ENCODE results near the gene ADPRS. TPM values are rescaled to one million over a fixed set of nuclear protein-coding genes. Genes with fewer than 3 reads are reported as not detected.

ADPRS gene, protein sequence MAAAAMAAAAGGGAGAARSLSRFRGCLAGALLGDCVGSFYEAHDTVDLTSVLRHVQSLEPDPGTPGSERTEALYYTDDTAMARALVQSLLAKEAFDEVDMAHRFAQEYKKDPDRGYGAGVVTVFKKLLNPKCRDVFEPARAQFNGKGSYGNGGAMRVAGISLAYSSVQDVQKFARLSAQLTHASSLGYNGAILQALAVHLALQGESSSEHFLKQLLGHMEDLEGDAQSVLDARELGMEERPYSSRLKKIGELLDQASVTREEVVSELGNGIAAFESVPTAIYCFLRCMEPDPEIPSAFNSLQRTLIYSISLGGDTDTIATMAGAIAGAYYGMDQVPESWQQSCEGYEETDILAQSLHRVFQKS
- 28.5 TPM for total RNA-seq
- polyA plus RNA-seq (ENCODE audit: insufficient read depth in 1 of 8, insufficient read length in 8 of 8, low replicate concordance in 1 of 8): 10 to 100 TPM; 24.9 to 30.7 (median 27.6) TPM
- long read RNA-seq, donor 1, transcript ADPRHL2-201 (6 exons, 1,668 nt): major isoform, 8 of 13 reads
- long read RNA-seq, donor 1, partial matches to known transcripts: 5 of 13 reads
- long read RNA-seq, donor 1, other reads (novel, unspliced or antisense): 0 of 13 reads
- long read RNA-seq, donor 2: 0 reads
- long read RNA-seq, donor 3, transcript ADPRHL2-201 (6 exons, 1,668 nt): major isoform, 17 of 17 reads
- long read RNA-seq, donor 3, partial matches to known transcripts: 0 of 17 reads
- long read RNA-seq, donor 3, other reads (novel, unspliced or antisense): 0 of 17 reads
- long read RNA-seq, donor 4, transcript ADPRHL2-201 (6 exons, 1,668 nt): major isoform, 7 of 20 reads
- long read RNA-seq, donor 4, partial matches to known transcripts: 13 of 20 reads
- long read RNA-seq, donor 4, other reads (novel, unspliced or antisense): 0 of 20 reads
- long read RNA-seq, donor 5, transcript ADPRHL2-201 (6 exons, 1,668 nt): major isoform, 27 of 27 reads
- long read RNA-seq, donor 5, partial matches to known transcripts: 0 of 27 reads
- long read RNA-seq, donor 5, other reads (novel, unspliced or antisense): 0 of 27 reads
- long read RNA-seq, donor 6, transcript ADPRHL2-201 (6 exons, 1,668 nt): major isoform, 23 of 23 reads
- long read RNA-seq, donor 6, partial matches to known transcripts: 0 of 23 reads
- long read RNA-seq, donor 6, other reads (novel, unspliced or antisense): 0 of 23 reads
- long read RNA-seq, donor 7, transcript ADPRHL2-201 (6 exons, 1,668 nt): major isoform, 10 of 47 reads
- long read RNA-seq, donor 7, partial matches to known transcripts: 37 of 47 reads
- long read RNA-seq, donor 7, other reads (novel, unspliced or antisense): 0 of 47 reads
- long read RNA-seq, donor 8, partial matches to known transcripts: 0 of 4 reads
- long read RNA-seq, donor 8, other reads (novel, unspliced or antisense): 0 of 4 reads
- long read RNA-seq, donor 9, partial matches to known transcripts: 15 of 18 reads
- long read RNA-seq, donor 9, other reads (novel, unspliced or antisense): 0 of 18 reads
- long read RNA-seq, donor 10, transcript ADPRHL2-201 (6 exons, 1,668 nt): major isoform, 15 of 15 reads
- long read RNA-seq, donor 10, partial matches to known transcripts: 0 of 15 reads
- long read RNA-seq, donor 10, other reads (novel, unspliced or antisense): 0 of 15 reads
- long read RNA-seq, donor 11, transcript ADPRHL2-201 (6 exons, 1,668 nt): major isoform, 10 of 10 reads
- long read RNA-seq, donor 11, partial matches to known transcripts: 0 of 10 reads
- long read RNA-seq, donor 11, other reads (novel, unspliced or antisense): 0 of 10 reads

GRCh38 chr1:36088577-36089392, at the start of gene ADPRS:
ADPRS (plus strand) TSS chr1:36088892; CDS start chr1:36088905, 13 bp downstream.
- Histone ChIP-seq H3K4me1 (ENCODE audit: control insufficient read depth, insufficient read depth, low read length) (peaks cover 32% of the 10 kb centered on the region), H3K9me3 (replicated peaks; ENCODE audit: control insufficient read depth, low read depth, low read length) (no peaks in the 10 kb centered on the region)
- WGBS (ENCODE audit: insufficient coverage): under 1% methylated on average over 83 of the region's 84 CpGs

GRCh38 chr1:36040238-36040637, 48.5 kb upstream of the ADPRS start:
- Histone ChIP-seq H3K9me3 (replicated peaks; ENCODE audit: control insufficient read depth, low read depth, low read length) (no peaks in the 10 kb centered on the region), H3K36me3 (ENCODE audit: control insufficient read depth, insufficient read depth, low read length) (peaks cover 21% of the 10 kb centered on the region), H3K27me3 (ENCODE audit: control insufficient read depth, insufficient read depth, low read length) (no peaks in the 10 kb centered on the region), H3K4me3 (ENCODE audit: low read length) (no peak overlapping the region), H3K27ac (ENCODE audit: low read length) (no peak overlapping the region), H3K4me1 (ENCODE audit: control insufficient read depth, insufficient read depth, low read length) (no peaks in the 10 kb centered on the region)
- no peak for DNase-seq
- no CpG with 5 or more reads among the region's 2 CpGs for WGBS (ENCODE audit: insufficient coverage)

More at GRCh38 chr1:36088577-36089392, at the start of gene ADPRS:
- peak within 1 kb of the TSS; percentile 79 for H3K27ac ChIP-seq (ENCODE audit: low read length)
- no peaks in the 10 kb centered on the region for H3K27me3 ChIP-seq (ENCODE audit: control insufficient read depth, insufficient read depth, low read length)
- peak; percentile 96 for DNase-seq
- peaks cover 31% of the 10 kb centered on the region for H3K36me3 ChIP-seq (ENCODE audit: control insufficient read depth, insufficient read depth, low read length)
- peak within 1 kb of the TSS; percentile 92 for H3K4me3 ChIP-seq (ENCODE audit: low read length)

DNA sequence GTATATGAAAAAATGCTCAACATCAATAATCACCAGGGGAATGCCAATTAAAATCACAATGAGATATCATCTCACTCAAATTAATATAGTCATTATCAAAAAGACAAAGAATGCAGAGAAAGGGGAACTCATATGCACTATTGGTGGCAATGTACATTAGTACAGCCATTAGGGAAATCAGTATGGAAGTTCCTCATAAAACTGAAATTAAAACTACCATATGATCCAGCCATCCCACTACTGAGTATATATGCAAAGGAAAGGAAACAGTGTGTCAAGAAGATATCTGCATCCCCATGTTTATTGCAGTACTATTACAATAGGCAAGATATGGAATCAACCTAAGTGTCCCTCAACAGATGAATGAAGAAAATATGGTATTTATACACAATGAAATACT, 36.9 kb upstream of the ADPRS start:
- Histone ChIP-seq H3K4me3 (ENCODE audit: low read length) (no peak overlapping the region), H3K9me3 (replicated peaks; ENCODE audit: control insufficient read depth, low read depth, low read length) (peaks cover 3% of the 10 kb centered on the region), H3K27me3 (ENCODE audit: control insufficient read depth, insufficient read depth, low read length) (no peaks in the 10 kb centered on the region), H3K4me1 (ENCODE audit: control insufficient read depth, insufficient read depth, low read length) (no peaks in the 10 kb centered on the region), H3K27ac (ENCODE audit: low read length) (no peak overlapping the region), H3K36me3 (ENCODE audit: control insufficient read depth, insufficient read depth, low read length) (peaks cover 27% of the 10 kb centered on the region)
- no peak for DNase-seq

DNA sequence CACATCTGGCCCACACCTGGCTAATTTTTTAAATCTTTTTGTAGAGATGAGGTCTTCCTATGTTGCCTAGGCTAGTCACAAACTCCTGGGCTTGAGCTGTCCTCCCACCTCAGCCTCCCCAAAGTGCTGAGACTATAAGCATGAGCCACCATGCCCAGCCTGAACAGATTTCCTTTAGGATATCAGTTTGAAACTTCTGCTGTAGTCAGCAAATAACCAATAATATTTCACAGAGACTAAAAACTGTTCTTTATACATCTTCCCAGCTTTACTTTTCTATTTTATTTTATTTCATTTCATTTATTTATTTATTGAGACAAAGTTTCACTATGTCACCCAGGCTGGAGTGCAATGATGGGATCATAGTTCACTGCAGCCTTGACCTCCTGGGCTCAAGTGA, 34.7 kb upstream of the ADPRS start:
- H3K27me3 ChIP-seq (ENCODE audit: control insufficient read depth, insufficient read depth, low read length): no peaks in the 10 kb centered on the region
- H3K4me1 ChIP-seq (ENCODE audit: control insufficient read depth, insufficient read depth, low read length): no peaks in the 10 kb centered on the region
- H3K9me3 ChIP-seq (replicated peaks; ENCODE audit: control insufficient read depth, low read depth, low read length): no peaks in the 10 kb centered on the region
- H3K36me3 ChIP-seq (ENCODE audit: control insufficient read depth, insufficient read depth, low read length): peaks cover 15% of the 10 kb centered on the region
- no peak for DNase-seq
- no peak overlapping the region for H3K4me3 ChIP-seq (ENCODE audit: low read length)
- no peak overlapping the region for H3K27ac ChIP-seq (ENCODE audit: low read length)

DNA sequence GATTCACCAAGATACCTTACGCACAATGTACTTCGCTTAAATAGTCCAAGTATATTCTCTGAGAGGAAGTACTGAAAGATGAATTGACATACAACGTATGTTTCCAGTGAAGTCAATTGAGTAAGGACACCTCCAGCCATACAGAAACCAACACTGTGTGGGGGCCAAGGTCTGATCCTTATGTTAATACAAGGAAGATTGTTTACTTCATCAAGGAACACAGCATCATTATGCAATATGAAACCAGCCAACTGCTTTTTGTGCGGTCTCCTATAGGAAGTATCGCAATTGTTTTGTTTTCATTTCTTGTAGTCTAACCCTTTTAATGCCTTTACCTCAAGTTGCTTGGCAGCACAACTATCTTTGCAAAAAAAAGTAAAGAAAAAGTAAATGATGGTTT, 33.0 kb upstream of the ADPRS start:
- Histone ChIP-seq H3K4me3 (ENCODE audit: low read length) (no peak overlapping the region), H3K27me3 (ENCODE audit: control insufficient read depth, insufficient read depth, low read length) (no peaks in the 10 kb centered on the region), H3K4me1 (ENCODE audit: control insufficient read depth, insufficient read depth, low read length) (no peaks in the 10 kb centered on the region), H3K27ac (ENCODE audit: low read length) (no peak overlapping the region), H3K36me3 (ENCODE audit: control insufficient read depth, insufficient read depth, low read length) (peaks cover 16% of the 10 kb centered on the region), H3K9me3 (replicated peaks; ENCODE audit: control insufficient read depth, low read depth, low read length) (no peaks in the 10 kb centered on the region)
- WGBS (ENCODE audit: insufficient coverage): no CpG with 5 or more reads among the region's 5 CpGs
- no peak for DNase-seq

GRCh38 chr1:36062315-36062714, 26.4 kb upstream of the ADPRS start:
- no peaks in the 10 kb centered on the region for H3K4me1 ChIP-seq (ENCODE audit: control insufficient read depth, insufficient read depth, low read length)
- H3K36me3 ChIP-seq (ENCODE audit: control insufficient read depth, insufficient read depth, low read length): peaks cover 2% of the 10 kb centered on the region
- DNase-seq: no peak
- WGBS (ENCODE audit: insufficient coverage): no CpG with 5 or more reads among the region's 1 CpG
- no peak overlapping the region for H3K4me3 ChIP-seq (ENCODE audit: low read length)
- no peak overlapping the region for H3K27ac ChIP-seq (ENCODE audit: low read length)
- H3K27me3 ChIP-seq (ENCODE audit: control insufficient read depth, insufficient read depth, low read length): no peaks in the 10 kb centered on the region
- H3K9me3 ChIP-seq (replicated peaks; ENCODE audit: control insufficient read depth, low read depth, low read length): no peaks in the 10 kb centered on the region

DNA sequence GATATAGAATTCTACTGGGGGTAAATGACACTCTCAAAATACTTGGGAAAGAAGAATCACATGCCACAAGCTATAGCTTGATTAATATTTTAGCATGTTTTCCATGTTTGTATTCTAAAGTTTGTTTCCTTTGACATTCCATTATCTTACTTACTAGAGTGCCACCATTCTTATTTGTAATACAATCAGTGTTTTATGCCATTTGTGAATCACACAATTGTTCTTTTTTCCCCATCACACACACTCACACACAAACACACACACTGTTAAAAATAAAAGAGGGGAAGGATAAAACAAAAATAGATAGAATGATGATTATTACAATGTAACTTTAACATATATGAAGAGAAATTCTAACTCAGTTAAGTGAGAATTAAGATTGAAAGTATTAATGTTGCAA, 20.8 kb upstream of the ADPRS start:
- no peaks in the 10 kb centered on the region for H3K27me3 ChIP-seq (ENCODE audit: control insufficient read depth, insufficient read depth, low read length)
- H3K9me3 ChIP-seq (replicated peaks; ENCODE audit: control insufficient read depth, low read depth, low read length): no peaks in the 10 kb centered on the region
- no peak overlapping the region for H3K27ac ChIP-seq (ENCODE audit: low read length)
- no peak for DNase-seq
- no peak overlapping the region for H3K4me3 ChIP-seq (ENCODE audit: low read length)
- no peaks in the 10 kb centered on the region for H3K4me1 ChIP-seq (ENCODE audit: control insufficient read depth, insufficient read depth, low read length)
- no peaks in the 10 kb centered on the region for H3K36me3 ChIP-seq (ENCODE audit: control insufficient read depth, insufficient read depth, low read length)

- Histone ChIP-seq H3K36me3 (ENCODE audit: control insufficient read depth, insufficient read depth, low read length) (no peaks in the 10 kb centered on the region), H3K27me3 (ENCODE audit: control insufficient read depth, insufficient read depth, low read length) (no peaks in the 10 kb centered on the region), H3K27ac (ENCODE audit: low read length) (no peak overlapping the region), H3K4me1 (ENCODE audit: control insufficient read depth, insufficient read depth, low read length) (no peaks in the 10 kb centered on the region), H3K9me3 (replicated peaks; ENCODE audit: control insufficient read depth, low read depth, low read length) (no peaks in the 10 kb centered on the region), H3K4me3 (ENCODE audit: low read length) (no peak overlapping the region)
- no CpG with 5 or more reads among the region's 2 CpGs for WGBS (ENCODE audit: insufficient coverage)
- DNase-seq: no peak
These were observed 19.8 kb upstream of the ADPRS start for GRCh38 chr1:36068866-36069265.

- no peaks in the 10 kb centered on the region for H3K36me3 ChIP-seq (ENCODE audit: control insufficient read depth, insufficient read depth, low read length)
- WGBS (ENCODE audit: insufficient coverage): no CpG with 5 or more reads among the region's 2 CpGs
These were observed 18.3 kb upstream of the ADPRS start for GRCh38 chr1:36070349-36070748.

More at GRCh38 chr1:36070349-36070748, 18.3 kb upstream of the ADPRS start:
- H3K27me3 ChIP-seq (ENCODE audit: control insufficient read depth, insufficient read depth, low read length): no peaks in the 10 kb centered on the region
- no peaks in the 10 kb centered on the region for H3K4me1 ChIP-seq (ENCODE audit: control insufficient read depth, insufficient read depth, low read length)
- H3K9me3 ChIP-seq (replicated peaks; ENCODE audit: control insufficient read depth, low read depth, low read length): no peaks in the 10 kb centered on the region
- H3K4me3 ChIP-seq (ENCODE audit: low read length): no peak overlapping the region
- H3K27ac ChIP-seq (ENCODE audit: low read length): no peak overlapping the region
- no peak for DNase-seq

All from muscle of leg (tissue), 16 donors.